Measurements from ENCODE around the gene DISP2. TPM values are rescaled to one million over a fixed set of nuclear protein-coding genes. Genes with fewer than 3 reads are reported as not detected.

Gene DISP2
- total RNA-seq, 2 donors from 2014 or later = 0.21 to 0.54 TPM

DNA sequence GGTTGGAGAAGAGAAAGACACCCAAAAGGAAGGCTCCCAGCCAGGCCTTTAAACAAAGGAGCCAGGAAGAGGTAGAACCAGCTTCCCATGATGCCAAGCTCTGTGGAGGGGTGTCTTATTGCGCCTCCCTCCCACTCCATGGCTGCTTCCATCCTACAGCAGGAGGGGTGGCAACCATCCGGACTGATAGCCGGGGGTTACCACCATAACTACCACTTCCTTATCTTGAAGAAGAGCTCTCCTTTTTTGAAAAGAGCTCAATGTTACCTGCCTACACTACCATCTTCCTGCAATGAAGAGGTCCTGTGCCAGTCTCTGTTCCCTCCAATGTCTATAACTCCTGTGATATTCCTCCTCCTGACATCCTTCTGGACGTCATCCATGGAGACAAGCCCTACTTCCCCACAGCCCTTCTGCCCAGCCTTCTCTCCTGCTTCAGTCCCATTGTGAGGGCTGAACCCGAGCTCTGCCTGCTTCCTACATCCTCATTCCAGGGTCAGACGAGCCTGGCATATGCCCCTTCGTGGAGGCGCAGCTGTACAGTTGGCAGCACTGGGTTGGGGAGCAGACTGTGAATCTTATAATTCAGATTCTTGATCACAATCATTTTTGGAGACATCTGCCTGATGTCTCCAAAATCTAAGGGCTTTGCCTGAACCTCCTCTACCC, 25.8 kb upstream of the DISP2 start:
- no peak for ATAC-seq (ENCODE audit: insufficient number of reproducible peaks, low FRiP score, low read depth)
- no peaks in the 10 kb centered on the region for H3K9me3 ChIP-seq
- no peaks in the 10 kb centered on the region for H3K36me3 ChIP-seq
- H3K4me3 ChIP-seq = no peak overlapping the region
- peaks cover 60 to 94% of the 10 kb centered on the region in 2 donors for H3K4me1 ChIP-seq (ENCODE audit: control insufficient read depth in 1 of 2, low read depth in 2 of 2)
- TF ChIP-seq CTCF (IDR thresholded peaks at IDR 0.05) = no peak
- H3K27ac ChIP-seq = peak overlapping the region; percentile 34 to 99
- DNase-seq (ENCODE audit: low spot score) = no peak
- no peaks in the 10 kb centered on the region for H3K27me3 ChIP-seq (replicated peaks; ENCODE audit: insufficient read depth)

- Histone ChIP-seq H3K27me3 (replicated peaks; ENCODE audit: insufficient read depth) (no peaks in the 10 kb centered on the region), H3K9me3 (no peaks in the 10 kb centered on the region), H3K36me3 (no peaks in the 10 kb centered on the region), H3K4me1 (ENCODE audit: control insufficient read depth in 1 of 2, low read depth in 2 of 2) (peaks cover 61 to 94% of the 10 kb centered on the region in 2 donors), H3K27ac (peak overlapping the region; percentile 93 to 99), H3K4me3 (peak overlapping the region; percentile 22)
- peak; percentile 56 for ATAC-seq (ENCODE audit: insufficient number of reproducible peaks, low FRiP score, low read depth)
- no peak for TF ChIP-seq CTCF (IDR thresholded peaks at IDR 0.05)
- peak; percentile 78 for DNase-seq (ENCODE audit: low spot score)
Measured at GRCh38 chr15:40333922-40334492, 24.0 kb upstream of the DISP2 start.

DNA sequence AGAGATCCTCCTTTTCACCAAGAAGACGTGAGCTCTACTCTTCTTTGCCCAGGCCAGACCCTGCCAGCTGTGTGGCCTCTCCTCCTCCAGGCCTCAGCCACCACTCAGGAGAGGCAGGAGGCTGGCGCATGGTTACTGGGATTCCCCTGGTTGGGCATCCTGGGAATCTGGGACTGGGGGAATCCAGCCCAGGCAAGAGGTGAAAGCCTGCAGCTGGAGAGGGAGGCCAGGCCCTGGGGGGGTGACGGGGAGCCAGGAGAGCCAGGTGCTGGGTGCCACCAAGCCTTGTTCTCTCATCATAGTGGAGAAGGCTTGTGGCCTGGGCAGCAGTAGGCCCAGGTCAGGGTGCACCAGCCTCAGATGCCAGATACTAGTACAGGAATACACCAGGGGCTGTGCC, 23.5 kb upstream of the DISP2 start:
- TF ChIP-seq CTCF (IDR thresholded peaks at IDR 0.05) = no peak
- H3K27ac ChIP-seq = peak overlapping the region; percentile 93 to 99
- no peak for DNase-seq (ENCODE audit: low spot score)

GRCh38 chr15:40334941-40335795, 22.9 kb upstream of the DISP2 start:
- H3K9me3 ChIP-seq = no peaks in the 10 kb centered on the region
- H3K27ac ChIP-seq = peak overlapping the region; percentile 93 to 99
- ATAC-seq (ENCODE audit: insufficient number of reproducible peaks, low FRiP score, low read depth) (no peak), DNase-seq (ENCODE audit: low spot score) (no peak)
- H3K4me1 ChIP-seq (ENCODE audit: control insufficient read depth in 1 of 2, low read depth in 2 of 2) = peaks cover 64 to 94% of the 10 kb centered on the region in 2 donors
- TF ChIP-seq CTCF (IDR thresholded peaks at IDR 0.05) = no peak
- no peaks in the 10 kb centered on the region for H3K36me3 ChIP-seq
- no peak overlapping the region for H3K4me3 ChIP-seq
- no peaks in the 10 kb centered on the region for H3K27me3 ChIP-seq (replicated peaks; ENCODE audit: insufficient read depth)

More for the DNA sequence above, 23.5 kb upstream of the DISP2 start:
- no peak for ATAC-seq (ENCODE audit: insufficient number of reproducible peaks, low FRiP score, low read depth)
- H3K4me1 ChIP-seq (ENCODE audit: control insufficient read depth in 1 of 2, low read depth in 2 of 2) = peaks cover 61 to 94% of the 10 kb centered on the region in 2 donors
- H3K9me3 ChIP-seq = no peaks in the 10 kb centered on the region
- H3K27me3 ChIP-seq (replicated peaks; ENCODE audit: insufficient read depth) = no peaks in the 10 kb centered on the region
- no peak overlapping the region for H3K4me3 ChIP-seq
- no peaks in the 10 kb centered on the region for H3K36me3 ChIP-seq

Data from thoracic aorta (tissue), 2 donors.